B cell (primary cell): ENCODE measurements around the gene CTNNA3.

Experiments used
- CTCF ChIP-seq: fragments of 200-600 bp; IDR thresholded peaks from one replicate; pipeline ENCODE4 v1.8.0; 2022; ENCODE audit warnings: antibody characterized with exemption, mild to moderate bottlenecking
- EZH2 ChIP-seq: IDR thresholded peaks from 2 replicates; pipeline ENCODE4 v1.6.1; 2012; ENCODE audit warnings: borderline replicate concordance, low read depth, mild to moderate bottlenecking, moderate library complexity, low read length; ENCODE audit not compliant: insufficient read depth, poor library complexity, severe bottlenecking

DNA sequence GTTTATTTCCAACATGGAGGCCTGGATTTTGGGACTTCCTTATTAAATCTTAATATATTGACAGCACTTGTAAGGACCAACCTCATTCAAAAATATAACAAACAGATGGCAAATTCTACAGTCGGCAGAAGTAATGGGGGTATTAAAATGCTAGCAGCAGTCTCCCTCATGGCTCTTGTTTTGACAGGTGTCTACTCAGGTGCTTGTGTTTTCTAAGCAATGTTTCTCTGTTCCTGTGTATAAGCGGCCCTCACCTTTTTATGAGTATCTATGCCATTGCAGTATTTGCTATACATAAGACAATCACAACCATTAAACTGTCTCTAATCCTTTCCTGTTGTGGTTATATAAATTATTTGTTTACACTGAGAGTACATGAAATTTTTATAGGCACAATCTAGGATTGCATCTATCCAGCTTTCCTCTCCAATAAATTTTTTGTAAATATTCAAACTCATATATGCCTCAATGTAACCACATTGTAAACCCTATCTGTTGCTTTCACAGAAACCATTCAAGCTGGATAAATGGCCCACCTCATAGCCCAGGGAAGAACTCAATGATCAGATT, 835.5 kb downstream of the CTNNA3 start:
- TF ChIP-seq EZH2 = no peak
- TF ChIP-seq CTCF = no peak
